SK-N-SH (cell line): ENCODE data around the gene CLEC3B. TPM values are rescaled to one million over a fixed set of nuclear protein-coding genes. Genes with fewer than 3 reads are reported as not detected.

Experiments
- CTCF ChIA-PET: fragments of 300-600, 350-600 bp; formaldehyde crosslinking; extraction: SDS; loops from one replicate; lab custom pipeline; 2021; lab: Yijun Ruan, JAX
- POLR2A ChIA-PET: fragments of 350-600 bp; sonication (Branson Sonifier 250); formaldehyde crosslinking; extraction: SDS; loops from one replicate; lab custom pipeline; 2020; ENCODE audit warnings: antibody characterized with exemption, inconsistent platforms; lab: Yijun Ruan, JAX
- DNase-seq: peaks from one replicate; pipeline ENCODE4 v3.0.0; 2012
- H2AFZ ChIP-seq: fragments of 200-600 bp; sonication (generic); 2 replicates; pipeline ENCODE4 v1.8.1; 2016; ENCODE audit warnings: antibody characterized with exemption, mild to moderate bottlenecking, low read depth
- H3F3A ChIP-seq: fragments of 200-600 bp; sonication (generic); replicated peaks from 2 replicates; pipeline ENCODE3; 2016; ENCODE audit warnings: antibody characterized with exemption, mild to moderate bottlenecking; ENCODE audit not compliant: insufficient read depth
- H3K27ac ChIP-seq, 2 experiments: fragments of 200-500 bp in 1 of 2; fragments of 200-600 bp in 1 of 2; sonication (Bioruptor generic) in 1 of 2; sonication (generic), shearing (Covaris generic) in 1 of 2; 2 replicates each; pipeline versions ENCODE4 v1.5.1 to v1.6.1; 2014 to 2016; ENCODE audit warnings: low read depth in 2 of 2, inconsistent platforms in 1 of 2, low read length in 1 of 2, mild to moderate bottlenecking in 1 of 2, mixed read lengths in 1 of 2
- H3K27me3 ChIP-seq: fragments of 200-600 bp; sonication (generic), shearing (Covaris generic); 2 replicates; pipeline ENCODE4 v1.6.1; 2016; ENCODE audit warnings: mixed run types; ENCODE audit not compliant: insufficient read depth
- H3K36me3 ChIP-seq, 2 experiments: fragments of 200-500 bp in 1 of 2; fragments of 200-600 bp in 1 of 2; sonication (Bioruptor generic) in 1 of 2; sonication (generic) in 1 of 2; replicated peaks in 1 of 2; 2 replicates each; pipeline versions ENCODE3 to v1.5.1; 2014 to 2016; ENCODE audit warnings: low read length in 1 of 2, mild to moderate bottlenecking in 1 of 2; ENCODE audit not compliant: insufficient read depth in 2 of 2, control insufficient read depth in 1 of 2
- H3K4me1 ChIP-seq, 2 experiments: fragments of 200-500 bp in 1 of 2; fragments of 200-600 bp in 1 of 2; sonication (Bioruptor generic) in 1 of 2; sonication (generic), shearing (Covaris generic) in 1 of 2; 2 replicates each; pipeline versions ENCODE4 v1.5.1 to v1.6.1; 2014 to 2016; ENCODE audit warnings: low read depth in 1 of 2, low read length in 1 of 2, mixed run types in 1 of 2; ENCODE audit not compliant: insufficient read depth in 2 of 2, control insufficient read depth in 1 of 2
- H3K4me2 ChIP-seq: fragments of 200-600 bp; sonication (generic), shearing (Covaris generic); 2 replicates; pipeline ENCODE4 v1.6.1; 2017; ENCODE audit warnings: mixed run types
- H3K4me3 ChIP-seq, 2 experiments: fragments of 200-500 bp in 1 of 2; fragments of 200-600 bp in 1 of 2; sonication (Bioruptor generic) in 1 of 2; sonication (generic), shearing (Covaris generic) in 1 of 2; 2 replicates each; pipeline versions ENCODE4 v1.5.1 to v1.8.1; 2014 to 2016; ENCODE audit warnings: low read depth in 2 of 2, inconsistent platforms in 1 of 2, low read length in 1 of 2, mild to moderate bottlenecking in 1 of 2, mixed read lengths in 1 of 2, moderate library complexity in 1 of 2
- H3K79me2 ChIP-seq: fragments of 200-600 bp; sonication (generic); 2 replicates; pipeline ENCODE4 v1.8.1; 2017; ENCODE audit warnings: mild to moderate bottlenecking; ENCODE audit not compliant: insufficient read depth
- H3K9ac ChIP-seq: fragments of 200-600 bp; sonication (generic); 2 replicates; pipeline ENCODE4 v1.6.1; 2017; ENCODE audit warnings: mixed run types
- H3K9me2 ChIP-seq: fragments of 200-600 bp; sonication (generic); 2 replicates; pipeline ENCODE4 v1.6.1; 2017; ENCODE audit warnings: mixed run types
- H3K9me3 ChIP-seq: fragments of 200-600 bp; sonication (generic); 2 replicates; pipeline ENCODE4 v1.6.1; 2017; ENCODE audit warnings: mixed run types, mild to moderate bottlenecking, moderate library complexity
- H4K20me1 ChIP-seq: fragments of 200-600 bp; sonication (generic); 2 replicates; pipeline ENCODE4 v1.6.1; 2017; ENCODE audit warnings: mild to moderate bottlenecking, mixed run types; ENCODE audit not compliant: insufficient read depth
- CHD2 ChIP-seq: fragments of 150-350 bp; IDR thresholded peaks from 2 replicates; pipeline ENCODE4 v1.6.1; 2018; ENCODE audit warnings: low read length; ENCODE audit not compliant: partially characterized antibody
- ELF1 ChIP-seq: IDR thresholded peaks from 2 replicates; pipeline ENCODE4 v1.4.0; 2012
- FOSL2 ChIP-seq: IDR thresholded peaks from 2 replicates; pipeline ENCODE4 v1.4.0; 2012; ENCODE audit warnings: low read depth, mild to moderate bottlenecking, moderate library complexity, borderline replicate concordance
- IRF3 ChIP-seq: fragments of 150-350 bp; IDR thresholded peaks from 2 replicates; pipeline ENCODE4 v1.6.1; 2016; ENCODE audit warnings: mild to moderate bottlenecking, low read depth, low read length
- JUND ChIP-seq: IDR thresholded peaks from 2 replicates; pipeline ENCODE4 v1.4.0; 2012
- MAX ChIP-seq: IDR thresholded peaks from 2 replicates; pipeline ENCODE4 v1.4.0; 2012; ENCODE audit warnings: low read depth
- MEF2A ChIP-seq: IDR thresholded peaks from 2 replicates; pipeline ENCODE4 v1.4.0; 2012; ENCODE audit warnings: low read depth, borderline replicate concordance
- NFIC ChIP-seq: IDR thresholded peaks from 2 replicates; pipeline ENCODE4 v1.4.0; 2012; ENCODE audit warnings: borderline replicate concordance
- NRF1 ChIP-seq: IDR thresholded peaks from 2 replicates; pipeline ENCODE4 v1.6.1; 2012; ENCODE audit warnings: low read depth, mild to moderate bottlenecking, low read length
- POLR2AphosphoS5 ChIP-seq: IDR thresholded peaks from 2 replicates; pipeline ENCODE4 v1.6.1; 2012; ENCODE audit warnings: low read depth, low read length
- RAD21 ChIP-seq: IDR thresholded peaks from 2 replicates; pipeline ENCODE4 v1.6.1; 2012; ENCODE audit warnings: mild to moderate bottlenecking, low read length
- RFX5 ChIP-seq: IDR thresholded peaks from 2 replicates; pipeline ENCODE4 v1.6.1; 2012; ENCODE audit warnings: mild to moderate bottlenecking, improper control_type of control experiment, low read length
- RXRA ChIP-seq: IDR thresholded peaks from 2 replicates; pipeline ENCODE4 v1.4.0; 2012; ENCODE audit warnings: low read depth, mild to moderate bottlenecking, borderline replicate concordance
- SIN3A ChIP-seq: IDR thresholded peaks from 2 replicates; pipeline ENCODE4 v1.6.1; 2012; ENCODE audit warnings: low read depth, mild to moderate bottlenecking, low read length, moderate library complexity, borderline replicate concordance
- SMC3 ChIP-seq: IDR thresholded peaks from 2 replicates; pipeline ENCODE4 v1.6.1; 2012; ENCODE audit warnings: low read depth, low read length, improper control_type of control experiment
- TAF1 ChIP-seq: IDR thresholded peaks from 2 replicates; pipeline ENCODE4 v1.6.1; 2012; ENCODE audit warnings: low read depth, mild to moderate bottlenecking, low read length, moderate library complexity, borderline replicate concordance
- TCF12 ChIP-seq: IDR thresholded peaks from 2 replicates; pipeline ENCODE4 v1.4.0; 2012
- WGBS: methylation state at CpG from one replicate; pipeline ENCODE4 v1.1.6; 2017; ENCODE audit warnings: low lambda C conversion rate; 5-methylcytosine and 5-hydroxymethylcytosine counted together
- polyA plus RNA-seq, 3 experiments: library from polyadenylated mRNA; depleted of rRNA; stranded (reverse); fragments of >200 nt; gene quantifications; 2 replicates each; pipeline ENCODE4 v1.2.3, GENCODE V29; 2012
- TF ChIP-seq, protein P1 (sequence below): IDR thresholded peaks from 2 replicates; pipeline ENCODE4 v1.6.1; 2012; ENCODE audit warnings: mild to moderate bottlenecking, low read depth, low read length, moderate library complexity
- TF ChIP-seq, protein P2 (sequence below): IDR thresholded peaks from 2 replicates; pipeline ENCODE4 v1.4.0; 2012; ENCODE audit warnings: low read depth, borderline replicate concordance

Gene CLEC3B
- polyA plus RNA-seq, 1 of the 3 experiments (the other 2 are of a cell fraction), result 0.46 TPM

DNA sequence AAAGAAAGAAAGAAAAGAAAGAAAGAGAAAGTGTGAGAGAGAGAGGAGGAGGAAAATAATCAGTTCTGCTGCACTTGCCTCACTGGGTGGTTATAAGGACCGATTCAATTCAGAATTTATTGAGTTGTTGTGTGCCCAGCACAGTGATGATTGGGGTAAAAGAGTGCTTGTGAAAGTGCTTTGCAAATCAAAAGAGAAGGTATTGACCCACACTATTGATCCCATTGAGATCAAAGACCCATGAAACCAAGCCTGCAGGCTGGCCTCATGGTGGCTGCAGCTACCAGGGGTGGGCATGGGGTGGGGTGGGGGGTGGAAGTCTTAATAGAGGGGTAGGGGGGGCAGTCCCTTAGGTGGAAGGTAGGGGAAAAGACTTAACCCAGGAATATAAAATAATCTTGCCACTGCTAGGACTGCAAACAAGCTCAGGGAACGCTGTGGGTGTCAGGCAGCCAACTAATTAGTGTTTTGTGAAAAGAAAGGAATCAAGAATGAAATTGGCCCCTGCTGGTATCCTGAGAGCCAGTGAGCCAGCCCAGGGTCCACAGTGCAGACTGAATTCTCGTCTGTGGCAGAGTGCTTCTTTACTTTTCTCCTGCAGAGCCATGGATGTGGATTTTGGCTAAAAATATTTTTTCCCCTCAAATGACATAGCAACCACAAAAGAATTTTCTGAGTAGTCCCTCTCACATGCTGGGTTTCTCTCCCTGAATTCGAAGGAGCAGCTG is 34.2 kb downstream of the CLEC3B start:
- Histone ChIP-seq H4K20me1 (no peaks in the 10 kb centered on the region), H3F3A (peaks cover 14% of the 10 kb centered on the region), H3K36me3 (no peaks in the 10 kb centered on the region), H3K4me1 (peaks cover 5 to 23% of the 10 kb centered on the region in 2 experiments), H2AFZ (peak overlapping the region; percentile 29; the same call in 1 of the 2 replicates), H3K79me2 (no peaks in the 10 kb centered on the region), H3K4me3 (no peak overlapping the region), H3K9me3 (no peaks in the 10 kb centered on the region), H3K27ac (no peak overlapping the region), H3K9me2 (no peaks in the 10 kb centered on the region), H3K27me3 (no peaks in the 10 kb centered on the region), H3K4me2 (0 out of 2 replicates have a peak overlapping the region, but pooled peaks have one; percentile 25), H3K9ac (no peak overlapping the region)
- no peak for TF ChIP-seq RAD21
- TF ChIP-seq POLR2AphosphoS5, result no peak
- TF ChIP-seq TAF1, result no peak
- TF ChIP-seq JUND, result no peak
- TF ChIP-seq CHD2, result no peak
- no peak for TF ChIP-seq NFIC
- TF ChIP-seq ELF1, result no peak
- no peak for TF ChIP-seq MAX
- ChIA-PET POLR2A (no interaction called here), CTCF (interaction anchor here (1.7 kb wide), 1 partner anchor 19 kb away, joined by 5 read pairs; no protein-coding TSS in a partner anchor)
- no peak for DNase-seq
- WGBS, result 60% methylated on average over 4 of the region's 4 CpGs

GRCh38 chr3:45062697-45063070 is 36.6 kb downstream of the CLEC3B start:
- Histone ChIP-seq H3K9me2 (no peaks in the 10 kb centered on the region), H3K4me1 (peaks cover 5 to 19% of the 10 kb centered on the region in 2 experiments), H3K9ac (no peak overlapping the region), H2AFZ (no peak overlapping the region), H3K4me2 (no peak overlapping the region), H3K27ac (no peak overlapping the region), H3K27me3 (no peaks in the 10 kb centered on the region), H4K20me1 (no peaks in the 10 kb centered on the region), H3K9me3 (no peaks in the 10 kb centered on the region), H3K79me2 (no peaks in the 10 kb centered on the region), H3F3A (peaks cover 16% of the 10 kb centered on the region), H3K4me3 (no peak overlapping the region), H3K36me3 (no peaks in the 10 kb centered on the region)
- POLR2A ChIA-PET, result no interaction called here
- WGBS, result 100% methylated on average over 1 of the region's 1 CpG
- no peak for DNase-seq
- CTCF ChIA-PET, result interaction anchor here (1.5 kb wide), 1 partner anchor 22 kb away, joined by 3 read pairs; no protein-coding TSS in a partner anchor
- TF ChIP-seq, protein P1, sequence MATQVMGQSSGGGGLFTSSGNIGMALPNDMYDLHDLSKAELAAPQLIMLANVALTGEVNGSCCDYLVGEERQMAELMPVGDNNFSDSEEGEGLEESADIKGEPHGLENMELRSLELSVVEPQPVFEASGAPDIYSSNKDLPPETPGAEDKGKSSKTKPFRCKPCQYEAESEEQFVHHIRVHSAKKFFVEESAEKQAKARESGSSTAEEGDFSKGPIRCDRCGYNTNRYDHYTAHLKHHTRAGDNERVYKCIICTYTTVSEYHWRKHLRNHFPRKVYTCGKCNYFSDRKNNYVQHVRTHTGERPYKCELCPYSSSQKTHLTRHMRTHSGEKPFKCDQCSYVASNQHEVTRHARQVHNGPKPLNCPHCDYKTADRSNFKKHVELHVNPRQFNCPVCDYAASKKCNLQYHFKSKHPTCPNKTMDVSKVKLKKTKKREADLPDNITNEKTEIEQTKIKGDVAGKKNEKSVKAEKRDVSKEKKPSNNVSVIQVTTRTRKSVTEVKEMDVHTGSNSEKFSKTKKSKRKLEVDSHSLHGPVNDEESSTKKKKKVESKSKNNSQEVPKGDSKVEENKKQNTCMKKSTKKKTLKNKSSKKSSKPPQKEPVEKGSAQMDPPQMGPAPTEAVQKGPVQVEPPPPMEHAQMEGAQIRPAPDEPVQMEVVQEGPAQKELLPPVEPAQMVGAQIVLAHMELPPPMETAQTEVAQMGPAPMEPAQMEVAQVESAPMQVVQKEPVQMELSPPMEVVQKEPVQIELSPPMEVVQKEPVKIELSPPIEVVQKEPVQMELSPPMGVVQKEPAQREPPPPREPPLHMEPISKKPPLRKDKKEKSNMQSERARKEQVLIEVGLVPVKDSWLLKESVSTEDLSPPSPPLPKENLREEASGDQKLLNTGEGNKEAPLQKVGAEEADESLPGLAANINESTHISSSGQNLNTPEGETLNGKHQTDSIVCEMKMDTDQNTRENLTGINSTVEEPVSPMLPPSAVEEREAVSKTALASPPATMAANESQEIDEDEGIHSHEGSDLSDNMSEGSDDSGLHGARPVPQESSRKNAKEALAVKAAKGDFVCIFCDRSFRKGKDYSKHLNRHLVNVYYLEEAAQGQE, result no peak
- no peak for TF ChIP-seq IRF3
- TF ChIP-seq SIN3A, result no peak
- TF ChIP-seq, protein P2, sequence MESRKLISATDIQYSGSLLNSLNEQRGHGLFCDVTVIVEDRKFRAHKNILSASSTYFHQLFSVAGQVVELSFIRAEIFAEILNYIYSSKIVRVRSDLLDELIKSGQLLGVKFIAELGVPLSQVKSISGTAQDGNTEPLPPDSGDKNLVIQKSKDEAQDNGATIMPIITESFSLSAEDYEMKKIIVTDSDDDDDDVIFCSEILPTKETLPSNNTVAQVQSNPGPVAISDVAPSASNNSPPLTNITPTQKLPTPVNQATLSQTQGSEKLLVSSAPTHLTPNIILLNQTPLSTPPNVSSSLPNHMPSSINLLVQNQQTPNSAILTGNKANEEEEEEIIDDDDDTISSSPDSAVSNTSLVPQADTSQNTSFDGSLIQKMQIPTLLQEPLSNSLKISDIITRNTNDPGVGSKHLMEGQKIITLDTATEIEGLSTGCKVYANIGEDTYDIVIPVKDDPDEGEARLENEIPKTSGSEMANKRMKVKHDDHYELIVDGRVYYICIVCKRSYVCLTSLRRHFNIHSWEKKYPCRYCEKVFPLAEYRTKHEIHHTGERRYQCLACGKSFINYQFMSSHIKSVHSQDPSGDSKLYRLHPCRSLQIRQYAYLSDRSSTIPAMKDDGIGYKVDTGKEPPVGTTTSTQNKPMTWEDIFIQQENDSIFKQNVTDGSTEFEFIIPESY, result no peak
- TF ChIP-seq POLR2AphosphoS5, result no peak
- no peak for TF ChIP-seq MEF2A
- TF ChIP-seq NRF1, result no peak
- TF ChIP-seq MAX, result no peak
- no peak for TF ChIP-seq SMC3
- TF ChIP-seq RXRA, result no peak
- TF ChIP-seq NFIC, result no peak
- no peak for TF ChIP-seq JUND
- TF ChIP-seq RFX5, result no peak
- TF ChIP-seq TCF12, result no peak
- no peak for TF ChIP-seq FOSL2
